Measurements from ENCODE around the gene AGAP1. TPM values are rescaled to one million over a fixed set of nuclear protein-coding genes. Genes with fewer than 3 reads are reported as not detected.

The AGAP1 gene
- total RNA-seq, 1 donor from 2014 or later: 39.0 TPM

GRCh38 chr2:235698491-235698890 lies 204.6 kb downstream of the AGAP1 start:
- H3K9me3 Mint-ChIP-seq (ENCODE audit: low read depth): no peaks in the 10 kb centered on the region
- no peaks in the 10 kb centered on the region for H3K27me3 Mint-ChIP-seq (ENCODE audit: low read depth)
- DNase-seq (ENCODE audit: low spot score): no peak
- no peaks in the 10 kb centered on the region for H3K36me3 Mint-ChIP-seq (ENCODE audit: low read depth)
- peaks cover 25% of the 10 kb centered on the region for H3K4me1 Mint-ChIP-seq (ENCODE audit: low read depth)
- H3K27ac Mint-ChIP-seq (ENCODE audit: unreplicated experiment): no peak overlapping the region
- H3K4me3 Mint-ChIP-seq (ENCODE audit: unreplicated experiment): no peak overlapping the region
- TF ChIP-seq CTCF (IDR thresholded peaks at IDR 0.05): no peak

- TF ChIP-seq CTCF (IDR thresholded peaks at IDR 0.05): no peak
- Mint-ChIP-seq H3K27ac (ENCODE audit: unreplicated experiment) (no peak overlapping the region), H3K9me3 (ENCODE audit: low read depth) (no peaks in the 10 kb centered on the region), H3K36me3 (ENCODE audit: low read depth) (no peaks in the 10 kb centered on the region), H3K4me1 (ENCODE audit: low read depth) (peaks cover 28% of the 10 kb centered on the region), H3K27me3 (ENCODE audit: low read depth) (no peaks in the 10 kb centered on the region), H3K4me3 (ENCODE audit: unreplicated experiment) (no peak overlapping the region)
- no peak for DNase-seq (ENCODE audit: low spot score)
Measured at GRCh38 chr2:235699576-235699975, 205.7 kb downstream of the AGAP1 start.

GRCh38 chr2:235701206-235701981 lies 207.6 kb downstream of the AGAP1 start:
- no peak overlapping the region for H3K27ac Mint-ChIP-seq (ENCODE audit: unreplicated experiment)
- H3K4me1 Mint-ChIP-seq (ENCODE audit: low read depth): peaks cover 21% of the 10 kb centered on the region
- no peaks in the 10 kb centered on the region for H3K9me3 Mint-ChIP-seq (ENCODE audit: low read depth)
- no peak overlapping the region for H3K4me3 Mint-ChIP-seq (ENCODE audit: unreplicated experiment)
- no peak for TF ChIP-seq CTCF (IDR thresholded peaks at IDR 0.05)
- DNase-seq (ENCODE audit: low spot score): no peak
- no peaks in the 10 kb centered on the region for H3K36me3 Mint-ChIP-seq (ENCODE audit: low read depth)
- no peaks in the 10 kb centered on the region for H3K27me3 Mint-ChIP-seq (ENCODE audit: low read depth)

GRCh38 chr2:235702186-235702585 lies 208.3 kb downstream of the AGAP1 start:
- Mint-ChIP-seq H3K36me3 (ENCODE audit: low read depth) (no peaks in the 10 kb centered on the region), H3K27ac (ENCODE audit: unreplicated experiment) (no peak overlapping the region)

GRCh38 chr2:235703711-235704295 lies 210.0 kb downstream of the AGAP1 start:
- peak overlapping the region; percentile 68 for H3K27ac Mint-ChIP-seq (ENCODE audit: unreplicated experiment)
- peaks cover 21% of the 10 kb centered on the region for H3K4me1 Mint-ChIP-seq (ENCODE audit: low read depth)
- H3K9me3 Mint-ChIP-seq (ENCODE audit: low read depth): no peaks in the 10 kb centered on the region
- H3K27me3 Mint-ChIP-seq (ENCODE audit: low read depth): no peaks in the 10 kb centered on the region
- no peak for TF ChIP-seq CTCF (IDR thresholded peaks at IDR 0.05)
- no peak for DNase-seq (ENCODE audit: low spot score)
- no peaks in the 10 kb centered on the region for H3K36me3 Mint-ChIP-seq (ENCODE audit: low read depth)
- H3K4me3 Mint-ChIP-seq (ENCODE audit: unreplicated experiment): no peak overlapping the region

More at GRCh38 chr2:235702186-235702585, 208.3 kb downstream of the AGAP1 start:
- Mint-ChIP-seq H3K4me1 (ENCODE audit: low read depth) (peaks cover 21% of the 10 kb centered on the region), H3K9me3 (ENCODE audit: low read depth) (no peaks in the 10 kb centered on the region), H3K4me3 (ENCODE audit: unreplicated experiment) (no peak overlapping the region), H3K27me3 (ENCODE audit: low read depth) (no peaks in the 10 kb centered on the region)
- TF ChIP-seq CTCF (IDR thresholded peaks at IDR 0.05): no peak
- DNase-seq (ENCODE audit: low spot score): no peak
